Measurements from ENCODE around the gene IGSF11.

GRCh38 chr3:118889691-118890090 is 145.0 kb downstream of the IGSF11 start:
- TF ChIP-seq CTCF (IDR thresholded peaks at IDR 0.05 in 4 of 5, conservative IDR thresholded peaks at IDR 0.05 in 1 of 5) = no peak
- no peak for TF ChIP-seq POLR2A (IDR thresholded peaks at IDR 0.05)
